GM21576 (cell line): ENCODE data around the gene MAGEB3.
"Not testable (repeated sequence)": the region's sequence is repeated elsewhere in the genome, so short reads cannot be mapped to it uniquely, and the experiment has no call there.

ENCODE experiments used
- ATAC-seq: cut with Tn5 transposase; IDR thresholded peaks from one replicate; pipeline ENCODE4 v1.9.1; 2021; ENCODE audit warnings: mild to moderate bottlenecking, moderate library complexity; ENCODE audit not compliant: unreplicated experiment

MAGEB3 gene, protein sequence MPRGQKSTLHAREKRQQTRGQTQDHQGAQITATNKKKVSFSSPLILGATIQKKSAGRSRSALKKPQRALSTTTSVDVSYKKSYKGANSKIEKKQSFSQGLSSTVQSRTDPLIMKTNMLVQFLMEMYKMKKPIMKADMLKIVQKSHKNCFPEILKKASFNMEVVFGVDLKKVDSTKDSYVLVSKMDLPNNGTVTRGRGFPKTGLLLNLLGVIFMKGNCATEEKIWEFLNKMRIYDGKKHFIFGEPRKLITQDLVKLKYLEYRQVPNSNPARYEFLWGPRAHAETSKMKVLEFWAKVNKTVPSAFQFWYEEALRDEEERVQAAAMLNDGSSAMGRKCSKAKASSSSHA

GRCh38 chrX:30230395-30230794 is at the start of gene MAGEB3:
Gene MAGEB3 (plus strand): TSS chrX:30230657. CDS start chrX:30235925, 5,268 bp downstream.
- ATAC-seq, result no peak

DNA sequence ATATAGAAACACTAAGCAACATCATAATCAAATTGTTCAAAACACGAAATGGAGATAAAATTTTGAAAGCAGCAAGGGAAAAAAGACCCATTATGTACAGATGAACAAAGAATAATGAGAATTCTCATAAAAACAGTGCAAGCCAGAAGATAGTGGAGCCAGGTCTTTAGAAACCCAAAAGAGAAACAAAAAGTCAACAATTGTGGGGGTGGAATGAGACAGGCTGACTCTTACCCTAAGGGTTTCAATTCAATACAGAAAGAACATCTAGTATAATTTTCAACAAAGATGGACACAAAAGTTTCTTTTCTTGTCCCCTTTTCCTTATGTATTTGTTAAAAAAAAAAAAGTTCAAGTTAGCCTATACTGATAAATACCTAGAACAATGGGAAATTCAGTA is 49.1 kb upstream of the MAGEB3 start:
- ATAC-seq, result no peak

GRCh38 chrX:30183554-30183953 is 46.9 kb upstream of the MAGEB3 start:
- ATAC-seq, result no peak

DNA sequence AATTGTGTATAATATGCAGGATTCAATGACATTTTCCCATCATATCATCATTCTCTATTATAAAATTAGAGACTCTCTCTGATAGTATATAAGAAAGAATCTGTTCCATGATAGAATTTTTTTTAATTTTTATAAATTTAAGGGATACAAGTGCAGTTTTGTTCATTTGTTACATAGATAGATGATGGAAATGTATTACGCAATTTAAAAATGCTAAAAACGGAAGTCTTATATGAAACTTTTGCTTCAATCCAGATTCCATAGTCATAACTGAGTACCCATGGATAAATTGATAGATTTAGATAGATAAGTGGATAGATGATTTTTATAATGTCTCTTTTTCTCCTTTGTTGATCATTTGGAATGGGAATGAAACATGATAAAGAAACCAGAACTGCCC is 40.0 kb upstream of the MAGEB3 start:
- ATAC-seq, result no peak

GRCh38 chrX:30193910-30194309 is 36.5 kb upstream of the MAGEB3 start:
- not testable (repeated sequence) for ATAC-seq

GRCh38 chrX:30196322-30196721 is 34.1 kb upstream of the MAGEB3 start:
- ATAC-seq, result no peak

DNA sequence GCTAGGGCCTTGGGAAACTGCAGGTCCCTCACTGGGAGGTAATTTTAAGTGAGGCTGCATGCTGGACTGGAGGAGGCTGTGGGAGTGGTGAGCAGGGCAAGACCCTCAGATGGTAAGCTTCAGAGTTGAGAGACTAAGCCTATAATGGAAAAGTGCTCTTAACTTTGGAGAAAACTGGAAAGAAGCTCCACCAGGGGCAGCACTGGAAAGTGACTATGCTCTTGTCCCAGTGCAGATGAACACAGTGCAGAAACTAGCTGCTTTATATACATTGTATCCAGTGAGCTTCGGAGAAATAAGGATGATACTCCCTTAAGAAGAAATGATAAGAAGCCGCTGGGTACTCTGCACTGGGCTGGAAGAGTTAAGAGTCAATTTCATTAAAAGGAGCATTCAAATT is 18.3 kb upstream of the MAGEB3 start:
- ATAC-seq, result no peak

DNA sequence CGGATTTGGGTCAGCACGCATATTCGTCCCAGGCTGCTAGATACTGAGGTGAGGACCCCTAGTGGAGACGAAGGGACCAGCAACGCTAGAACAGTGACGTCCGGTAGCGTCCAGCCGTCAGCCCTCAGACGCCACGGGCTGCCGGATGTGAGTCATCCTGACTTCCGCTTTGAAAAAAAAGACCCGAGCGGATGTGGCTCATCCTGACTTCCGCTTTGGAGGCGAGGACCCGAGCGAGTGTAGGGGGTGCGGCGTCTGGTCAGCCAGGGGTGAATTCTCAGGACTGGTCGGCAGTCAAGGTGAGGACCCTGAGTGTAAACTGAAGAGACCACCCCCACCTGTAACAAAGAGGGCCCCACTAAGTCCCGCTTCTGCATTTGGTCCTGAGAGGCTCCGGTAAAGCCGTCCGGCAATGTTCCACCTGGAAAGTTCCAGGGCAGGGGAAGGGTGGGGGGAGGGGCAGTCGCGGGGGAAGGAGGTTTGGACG is 15.1 kb upstream of the MAGEB3 start, which contains the start of gene MAGEB2:
Gene MAGEB2 (plus strand): TSS at position 207 of the 487 bp plus-strand sequence. CDS start 3,018 bp downstream, outside the sequence.
- no peak for ATAC-seq

- no peak for ATAC-seq
Observed at GRCh38 chrX:30217465-30217864, 13.0 kb upstream of the MAGEB3 start.

GRCh38 chrX:30219372-30219771 is 11.1 kb upstream of the MAGEB3 start:
- ATAC-seq, result no peak

- no peak for ATAC-seq
Observed at GRCh38 chrX:30220661-30221060, 9.8 kb upstream of the MAGEB3 start.

DNA sequence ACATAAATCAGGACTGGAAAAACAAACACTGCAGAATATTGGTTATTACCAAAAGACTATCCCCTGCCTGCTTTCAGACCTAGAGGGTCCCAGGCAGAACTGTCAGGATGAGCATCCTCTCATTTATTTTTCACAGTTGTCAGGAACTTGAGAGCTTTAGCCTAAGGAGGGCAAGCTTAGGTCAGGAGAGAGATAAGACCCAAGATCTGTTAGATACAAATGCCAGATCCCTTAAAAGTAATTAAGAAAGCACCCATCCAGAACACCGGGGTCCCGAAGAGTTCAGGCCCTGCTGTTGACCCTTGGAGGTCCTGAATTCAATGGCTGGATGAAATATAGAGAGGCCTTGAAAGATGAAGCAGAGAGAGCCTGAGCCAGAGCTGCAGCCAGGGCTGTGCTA is 5.9 kb upstream of the MAGEB3 start:
- ATAC-seq, result no peak

DNA sequence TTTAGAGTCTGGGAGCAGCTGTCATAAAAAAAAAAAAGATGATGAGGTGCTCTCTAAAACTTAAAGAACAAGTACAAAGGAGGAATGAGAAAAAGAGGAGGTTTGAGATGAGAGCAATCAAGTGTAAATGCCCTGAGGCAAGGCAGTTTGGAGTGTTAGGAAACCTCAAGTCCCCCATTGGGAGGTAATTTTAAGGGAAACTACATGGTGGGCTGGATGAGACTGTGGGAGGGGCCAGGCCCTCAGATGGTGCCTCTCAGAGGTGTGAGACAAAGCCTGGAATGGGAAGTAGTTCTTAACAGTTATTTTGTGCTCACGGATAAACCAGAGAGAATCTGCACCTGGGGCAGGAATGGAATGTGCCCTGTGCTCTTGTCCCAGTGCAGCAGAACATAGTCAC is 1.9 kb upstream of the MAGEB3 start:
- no peak for ATAC-seq

DNA sequence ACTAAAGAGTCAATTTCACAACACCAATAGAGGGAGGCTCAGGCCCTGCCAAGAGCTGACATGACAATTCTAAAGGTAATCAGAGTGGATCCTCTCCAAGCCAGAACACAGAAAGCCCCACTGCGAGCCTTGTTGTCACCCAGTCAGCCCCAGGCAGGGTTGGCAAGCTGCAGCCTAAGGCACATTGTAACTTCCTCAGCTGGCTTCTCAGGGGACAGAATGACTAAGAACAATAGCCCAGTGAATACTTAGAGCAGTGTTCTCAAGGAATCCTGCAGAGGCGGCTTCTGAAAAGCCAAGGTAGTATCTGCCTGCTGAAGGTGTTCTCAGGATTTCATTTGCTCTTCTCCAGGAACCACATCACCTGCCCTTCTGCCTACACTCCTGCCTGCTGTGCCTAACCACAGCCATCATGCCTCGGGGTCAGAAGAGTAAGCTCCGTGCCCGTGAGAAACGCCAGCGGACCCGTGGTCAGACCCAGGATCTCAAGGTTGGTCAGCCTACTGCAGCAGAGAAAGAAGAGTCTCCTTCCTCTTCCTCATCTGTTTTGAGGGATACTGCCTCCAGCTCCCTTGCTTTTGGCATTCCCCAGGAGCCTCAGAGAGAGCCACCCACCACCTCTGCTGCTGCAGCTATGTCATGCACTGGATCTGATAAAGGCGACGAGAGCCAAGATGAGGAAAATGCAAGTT is 11.4 kb downstream of the MAGEB3 start, which contains the start of gene MAGEB4:
Gene MAGEB4 (plus strand): TSS at position 277 of the 692 bp plus-strand sequence. CDS start 136 bp downstream, at position 413.
- ATAC-seq, result no peak

GRCh38 chrX:30246769-30247489 is 16.5 kb downstream of the MAGEB3 start, which contains the start of gene MAGEB1:
Gene MAGEB1 (plus strand): TSS chrX:30247146. CDS start chrX:30250494, 3,348 bp downstream.
- ATAC-seq, result no peak

- ATAC-seq, result peak; percentile 44
Observed at GRCh38 chrX:30248854-30249253, 18.4 kb downstream of the MAGEB3 start.

GRCh38 chrX:30253257-30253656 is 22.8 kb downstream of the MAGEB3 start:
- peak; percentile 61 for ATAC-seq

GRCh38 chrX:30259927-30260326 is 29.5 kb downstream of the MAGEB3 start:
- ATAC-seq, result no peak

GRCh38 chrX:30261012-30261411 is 30.6 kb downstream of the MAGEB3 start:
- no peak for ATAC-seq

DNA sequence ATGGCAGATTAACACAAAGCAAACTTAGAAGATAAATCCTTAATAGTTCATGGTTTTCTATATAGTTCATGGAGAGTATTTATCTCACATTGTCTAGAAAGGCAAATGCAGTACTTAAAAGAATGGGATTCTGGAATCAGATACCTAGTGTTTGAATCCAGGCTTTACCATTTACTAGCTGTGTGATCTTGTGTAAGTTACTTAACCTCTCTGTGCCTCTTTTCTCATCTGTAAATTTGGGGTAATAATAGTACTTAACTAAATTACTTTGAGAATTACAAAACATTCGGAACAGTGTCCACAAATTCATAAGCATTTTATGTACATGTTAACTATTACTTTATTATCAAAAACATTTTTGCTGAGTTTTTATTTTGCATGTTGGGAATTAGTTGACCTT is 32.3 kb downstream of the MAGEB3 start:
- no peak for ATAC-seq

DNA sequence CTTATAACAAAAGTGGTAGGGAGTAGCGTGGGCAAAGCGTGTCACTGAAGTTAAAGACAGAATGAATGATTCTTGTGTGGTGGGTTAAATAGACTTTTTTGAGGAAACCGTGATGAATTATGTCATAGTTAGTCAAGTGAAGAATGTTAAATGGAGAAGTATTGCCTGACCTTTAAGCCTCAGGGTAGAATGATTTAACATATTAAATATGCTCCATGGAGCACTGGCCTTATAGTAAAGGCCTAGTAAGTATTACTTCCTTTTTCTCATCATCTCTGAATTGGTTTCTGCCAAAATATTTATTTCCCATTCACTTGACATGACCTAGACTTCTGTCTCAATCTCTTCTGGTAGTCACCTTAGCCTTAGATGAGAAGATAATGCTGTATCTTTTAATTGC is 40.2 kb downstream of the MAGEB3 start:
- no peak for ATAC-seq
